CD14-positive monocyte (primary cell): ENCODE results near the gene PYGB. TPM values are rescaled to one million over a fixed set of nuclear protein-coding genes. Genes with fewer than 3 reads are reported as not detected.

Experiments
- DNase-seq, 3 donors: peaks; one replicate each; pipeline ENCODE4 v3.0.0-alpha.2; 2011 to 2022
- H2AFZ ChIP-seq: 2 replicates; pipeline ENCODE4 v1.6.0; 2012; ENCODE audit warnings: mild to moderate bottlenecking, low read depth, low read length, inconsistent platforms; ENCODE audit not compliant: insufficient read depth, poor library complexity, severe bottlenecking
- H3K27ac ChIP-seq, 2 donors: 1 replicate in 1 of 2; 2 replicates in 1 of 2; pipeline ENCODE4 v1.5.1; 2012 to 2013; ENCODE audit warnings: low read length in 2 of 2, control low read depth in 1 of 2, inconsistent platforms in 1 of 2, low read depth in 1 of 2, mild to moderate bottlenecking in 1 of 2
- H3K27me3 ChIP-seq, 2 donors: one replicate each; pipeline versions ENCODE4 v1.6.0 to v1.6.1; 2011 to 2013; ENCODE audit warnings: low read length in 2 of 2; ENCODE audit not compliant: control insufficient read depth in 2 of 2, insufficient read depth in 2 of 2
- H3K36me3 ChIP-seq, 2 donors: replicated peaks in 1 of 2; 1 replicate in 1 of 2; 2 replicates in 1 of 2; pipeline versions ENCODE4 v1.5.1 to v1.6.1; 2012 to 2013; ENCODE audit warnings: low read length in 2 of 2, control low read depth in 1 of 2, inconsistent platforms in 1 of 2, mild to moderate bottlenecking in 1 of 2; ENCODE audit not compliant: insufficient read depth in 2 of 2, control insufficient read depth in 1 of 2
- H3K4me1 ChIP-seq, 2 donors: 1 replicate in 1 of 2; 2 replicates in 1 of 2; pipeline versions ENCODE4 v1.5.1 to v1.6.1; 2012 to 2013; ENCODE audit warnings: low read length in 2 of 2, control low read depth in 1 of 2, inconsistent platforms in 1 of 2, mild to moderate bottlenecking in 1 of 2, moderate library complexity in 1 of 2; ENCODE audit not compliant: insufficient read depth in 2 of 2, control insufficient read depth in 1 of 2
- H3K4me2 ChIP-seq: replicated peaks from 2 replicates; pipeline ENCODE3; 2012; ENCODE audit warnings: low read length, moderate library complexity, mild to moderate bottlenecking; ENCODE audit not compliant: poor library complexity, severe bottlenecking; ENCODE audit errors: extremely low read depth
- H3K4me3 ChIP-seq, 3 experiments: fragments of 200-600 bp in 1 of 3; sonication (generic) in 1 of 3; replicated peaks in 1 of 3; 1 replicate in 2 of 3; 2 replicates in 1 of 3; pipeline ENCODE4 v1.5.1; 2011 to 2013; ENCODE audit warnings: low read length in 3 of 3, mild to moderate bottlenecking in 3 of 3, control low read depth in 2 of 3, low read depth in 2 of 3, inconsistent platforms in 1 of 3, moderate library complexity in 1 of 3
- H3K79me2 ChIP-seq: 2 replicates; pipeline ENCODE4 v1.6.0; 2012; ENCODE audit warnings: mild to moderate bottlenecking, control low read depth, inconsistent platforms, low read length, moderate library complexity; ENCODE audit not compliant: insufficient read depth
- H3K9ac ChIP-seq: 2 replicates; pipeline ENCODE4 v1.6.0; 2017; ENCODE audit warnings: low read length, mild to moderate bottlenecking; ENCODE audit not compliant: insufficient read depth, poor library complexity, severe bottlenecking
- H3K9me3 ChIP-seq, 2 donors: replicated peaks in 1 of 2; 1 replicate in 1 of 2; 2 replicates in 1 of 2; pipeline versions ENCODE4 v1.5.1 to v1.6.1; 2012 to 2013; ENCODE audit warnings: low read length in 2 of 2, control low read depth in 1 of 2; ENCODE audit not compliant: control insufficient read depth in 1 of 2, insufficient read depth in 1 of 2
- H4K20me1 ChIP-seq: 2 replicates; pipeline ENCODE4 v1.6.0; 2012; ENCODE audit warnings: mild to moderate bottlenecking, low read length, control low read depth, moderate library complexity; ENCODE audit not compliant: insufficient read depth
- H3K27ac Mint-ChIP-seq, 7 donors: one replicate each; pipeline ENCODE4 v1.8.0; 2020; ENCODE audit warnings: mild to moderate bottlenecking in 7 of 7, mixed read lengths in 7 of 7, moderate library complexity in 6 of 7, inconsistent platforms in 2 of 7
- H3K27me3 Mint-ChIP-seq, 3 donors: one replicate each; pipeline ENCODE4 v1.8.0; 2021 to 2022; ENCODE audit warnings: low read depth in 3 of 3, mild to moderate bottlenecking in 3 of 3, mixed read lengths in 3 of 3, moderate library complexity in 3 of 3, inconsistent platforms in 1 of 3
- H3K36me3 Mint-ChIP-seq, 2 donors: one replicate each; pipeline ENCODE4 v1.8.0; 2020; ENCODE audit warnings: mixed read lengths in 2 of 2, inconsistent platforms in 1 of 2, mild to moderate bottlenecking in 1 of 2
- H3K4me1 Mint-ChIP-seq: one replicate; pipeline ENCODE4 v1.8.0; 2020; ENCODE audit warnings: mild to moderate bottlenecking, mixed read lengths
- H3K4me3 Mint-ChIP-seq, 2 donors: one replicate each; pipeline ENCODE4 v1.8.0; 2020; ENCODE audit warnings: mild to moderate bottlenecking in 2 of 2, mixed read lengths in 2 of 2, moderate library complexity in 1 of 2
- H3K9me3 Mint-ChIP-seq, 7 donors: one replicate each; pipeline ENCODE4 v1.8.0; 2020 to 2022; ENCODE audit warnings: mixed read lengths in 7 of 7, mild to moderate bottlenecking in 6 of 7, moderate library complexity in 6 of 7, inconsistent platforms in 2 of 7
- WGBS: methylation state at CpG from one replicate; pipeline ENCODE4 v1.1.5; 2013; ENCODE audit warnings: missing lambda C conversion rate; ENCODE audit not compliant: insufficient coverage; 5-methylcytosine and 5-hydroxymethylcytosine counted together
- intact Hi-C, 2 donors: fragments of 100-400 bp; cut with micrococcal nuclease; formaldehyde crosslinking; loops; one replicate each; pipeline versions ENCODE4 v1.15.0 to v1.15.1; 2023
- polyA plus RNA-seq, 3 donors: library from polyadenylated mRNA; depleted of rRNA in 1 of 3; unstranded in 2 of 3; stranded (reverse) in 1 of 3; fragments of 300-500 nt in 2 of 3; fragments of >200 nt in 1 of 3; fragmentation: Illumina TruSeq in 2 of 3; gene quantifications; 1 replicate in 2 of 3; 2 replicates in 1 of 3; pipeline ENCODE4 v1.2.3, GENCODE V29; 2012 to 2021
- TF ChIP-seq, protein P1 (sequence below): fragments of 200-600 bp; IDR thresholded peaks from one replicate; pipeline ENCODE4 v1.8.0; 2022; ENCODE audit warnings: antibody characterized with exemption, mild to moderate bottlenecking

PYGB gene
- polyA plus RNA-seq, 3 donors, result 26.6 to 33.2 (median 26.7) TPM

DNA sequence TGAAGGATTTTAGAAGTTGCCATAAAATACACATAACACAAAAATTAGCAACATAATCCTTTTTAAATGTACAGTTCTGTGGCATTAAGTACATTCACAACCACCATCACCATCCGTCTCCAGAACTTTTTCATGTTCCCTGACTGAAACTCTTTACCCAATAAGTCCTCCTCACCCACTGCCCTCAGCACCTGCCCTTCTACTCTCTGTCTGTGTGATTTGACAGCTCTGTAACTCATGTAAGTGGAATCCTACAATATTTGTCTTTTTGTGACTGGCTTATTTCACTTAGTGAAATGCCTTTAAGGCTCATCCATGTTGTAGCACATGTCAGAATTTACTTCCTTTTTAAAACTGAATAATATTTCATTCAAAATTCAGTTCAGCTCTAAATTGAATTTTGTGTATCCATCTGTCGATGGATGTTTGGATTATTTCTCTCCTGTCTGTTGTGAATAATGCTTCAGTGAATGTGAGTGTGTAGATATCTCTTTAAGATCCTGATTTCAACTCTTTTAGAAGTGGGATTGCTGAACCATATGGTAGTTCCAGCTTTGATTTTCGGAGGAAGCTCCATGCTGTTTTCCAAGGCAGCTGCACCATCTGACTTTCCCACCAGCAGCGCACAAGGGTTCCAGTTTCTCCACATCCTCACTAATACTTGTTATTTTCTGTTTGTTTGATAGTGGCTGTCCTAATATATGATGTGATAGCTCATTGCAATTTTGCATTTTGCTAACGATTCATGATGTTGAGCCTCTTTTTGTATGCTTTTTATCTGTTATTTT, 48.2 kb upstream of the PYGB start:
- H3K4me2 ChIP-seq, result no peak overlapping the region
- no peak overlapping the region for H2AFZ ChIP-seq
- H3K9me3 ChIP-seq, result no peaks in the 10 kb centered on the region
- peaks cover 8% of the 10 kb centered on the region for H4K20me1 ChIP-seq
- H3K79me2 ChIP-seq, result peaks cover 72% of the 10 kb centered on the region
- H3K27ac ChIP-seq, result no peak overlapping the region
- WGBS, result 89% methylated on average over 1 of the region's 5 CpGs
- no peak overlapping the region for H3K4me3 Mint-ChIP-seq
- H3K4me3 ChIP-seq, result no peak overlapping the region
- H3K27me3 Mint-ChIP-seq, result peaks cover 1 to 12% (median 5%) of the 10 kb centered on the region in 3 donors
- no peaks in the 10 kb centered on the region for H3K27me3 ChIP-seq
- TF ChIP-seq, protein P1, sequence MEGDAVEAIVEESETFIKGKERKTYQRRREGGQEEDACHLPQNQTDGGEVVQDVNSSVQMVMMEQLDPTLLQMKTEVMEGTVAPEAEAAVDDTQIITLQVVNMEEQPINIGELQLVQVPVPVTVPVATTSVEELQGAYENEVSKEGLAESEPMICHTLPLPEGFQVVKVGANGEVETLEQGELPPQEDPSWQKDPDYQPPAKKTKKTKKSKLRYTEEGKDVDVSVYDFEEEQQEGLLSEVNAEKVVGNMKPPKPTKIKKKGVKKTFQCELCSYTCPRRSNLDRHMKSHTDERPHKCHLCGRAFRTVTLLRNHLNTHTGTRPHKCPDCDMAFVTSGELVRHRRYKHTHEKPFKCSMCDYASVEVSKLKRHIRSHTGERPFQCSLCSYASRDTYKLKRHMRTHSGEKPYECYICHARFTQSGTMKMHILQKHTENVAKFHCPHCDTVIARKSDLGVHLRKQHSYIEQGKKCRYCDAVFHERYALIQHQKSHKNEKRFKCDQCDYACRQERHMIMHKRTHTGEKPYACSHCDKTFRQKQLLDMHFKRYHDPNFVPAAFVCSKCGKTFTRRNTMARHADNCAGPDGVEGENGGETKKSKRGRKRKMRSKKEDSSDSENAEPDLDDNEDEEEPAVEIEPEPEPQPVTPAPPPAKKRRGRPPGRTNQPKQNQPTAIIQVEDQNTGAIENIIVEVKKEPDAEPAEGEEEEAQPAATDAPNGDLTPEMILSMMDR, result no peak
- no peak overlapping the region for H3K9ac ChIP-seq
- H3K36me3 Mint-ChIP-seq, result peaks cover 8 to 31% of the 10 kb centered on the region in 2 donors
- peaks cover 65% of the 10 kb centered on the region for H3K4me1 Mint-ChIP-seq
- H3K9me3 Mint-ChIP-seq, result no peaks in the 10 kb centered on the region
- peak overlapping the region in 2 of 7 donors; percentile 10 to 68 for H3K27ac Mint-ChIP-seq
- H3K36me3 ChIP-seq, result no peaks in the 10 kb centered on the region
- peaks cover 38 to 51% of the 10 kb centered on the region in 2 donors for H3K4me1 ChIP-seq
- intact Hi-C loops, result loop anchor here (5.0 to 10.0 kb wide), 5 partner anchors 38 to 205 kb away; partner anchors contain the start of genes APMAP (in 2 of the 2), ABHD12 (in 1 of the 2) and PYGB (in 1 of the 2)
- DNase-seq, result no peak

DNA sequence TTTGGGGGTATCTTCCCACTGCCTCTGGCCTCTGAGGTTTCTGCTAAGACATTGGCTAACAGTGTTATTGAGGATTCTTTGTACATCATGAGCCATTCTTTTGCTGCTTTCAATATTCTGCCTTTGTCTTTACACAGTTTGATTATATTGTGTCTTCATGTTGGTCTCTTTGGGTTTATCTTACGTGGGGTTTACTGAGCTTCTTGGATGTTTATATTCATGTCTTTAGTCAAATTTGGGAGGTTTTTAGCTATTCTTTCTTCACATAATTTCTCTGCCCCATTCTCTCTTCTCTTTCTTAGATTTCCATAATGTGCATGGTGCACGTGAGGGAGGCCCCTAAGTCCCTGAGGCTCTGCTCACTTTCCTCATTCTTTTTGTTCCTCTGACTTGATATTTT, 44.8 kb upstream of the PYGB start:
- Mint-ChIP-seq H3K27ac (peak overlapping the region; percentile 75 to 96 (median 91)), H3K27me3 (peaks cover 0 to 2% (median 1%) of the 10 kb centered on the region in 3 donors), H3K4me3 (peak overlapping the region in 1 of 2 donors; percentile 78), H3K4me1 (peaks cover 52% of the 10 kb centered on the region), H3K9me3 (no peaks in the 10 kb centered on the region), H3K36me3 (peaks cover 21 to 29% of the 10 kb centered on the region in 2 donors)
- H4K20me1 ChIP-seq, result peaks cover 5% of the 10 kb centered on the region
- intact Hi-C loops, result loop anchor here in 1 of 2 donors (10.0 kb wide), 1 partner anchor 192 kb away; the partner anchor contains the start of gene ABHD12
- no peak overlapping the region for H3K9ac ChIP-seq
- no CpG with 5 or more reads among the region's 2 CpGs for WGBS
- H2AFZ ChIP-seq, result no peak overlapping the region
- no peak overlapping the region for H3K4me3 ChIP-seq
- peaks cover 0 to 12% of the 10 kb centered on the region in 2 donors for H3K36me3 ChIP-seq
- TF ChIP-seq, protein P1, result no peak
- peaks cover 31 to 34% of the 10 kb centered on the region in 2 donors for H3K4me1 ChIP-seq
- H3K79me2 ChIP-seq, result peaks cover 64% of the 10 kb centered on the region
- H3K27ac ChIP-seq, result peak overlapping the region; percentile 51 to 81
- DNase-seq, result no peak
- H3K4me2 ChIP-seq, result peak overlapping the region; percentile 66
- no peaks in the 10 kb centered on the region for H3K27me3 ChIP-seq
- no peaks in the 10 kb centered on the region for H3K9me3 ChIP-seq
